ENCODE measurements around the gene CTNNA3.
"Not testable (repeated sequence)": the region's sequence is repeated elsewhere in the genome, so short reads cannot be mapped to it uniquely, and the experiment has no call there.

Gene CTNNA3

GRCh38 chr10:67696029-67696428, at the start of gene CTNNA3:
TSS of gene CTNNA3 (minus strand) at chr10:67696195.
- Mint-ChIP-seq H3K27ac (no peak within 1 kb of the TSS), H3K4me1 (ENCODE audit: low read depth) (peaks cover 2% of the 10 kb centered on the region), H3K4me3 (no peak within 1 kb of the TSS), H3K9me3 (ENCODE audit: low read depth) (no peaks in the 10 kb centered on the region), H3K27me3 (peaks cover 14% of the 10 kb centered on the region), H3K36me3 (no peaks in the 10 kb centered on the region)

- H3K27me3 Mint-ChIP-seq: peaks cover 3% of the 10 kb centered on the region
- H3K4me1 Mint-ChIP-seq (ENCODE audit: low read depth): peaks cover 2% of the 10 kb centered on the region
- no peak overlapping the region for H3K27ac Mint-ChIP-seq
- H3K36me3 Mint-ChIP-seq: peaks cover 5% of the 10 kb centered on the region
- no peaks in the 10 kb centered on the region for H3K9me3 Mint-ChIP-seq (ENCODE audit: low read depth)
- H3K4me3 Mint-ChIP-seq: no peak overlapping the region
These were observed 39.4 kb upstream of the CTNNA3 start for GRCh38 chr10:67735430-67735829.

GRCh38 chr10:67733511-67733910, 37.5 kb upstream of the CTNNA3 start:
- Mint-ChIP-seq H3K36me3 (peaks cover 4% of the 10 kb centered on the region), H3K9me3 (ENCODE audit: low read depth) (no peaks in the 10 kb centered on the region), H3K4me1 (ENCODE audit: low read depth) (peaks cover 2% of the 10 kb centered on the region), H3K27ac (no peak overlapping the region), H3K4me3 (no peak overlapping the region), H3K27me3 (peaks cover 5% of the 10 kb centered on the region)

GRCh38 chr10:67725567-67725966, 29.6 kb upstream of the CTNNA3 start:
- Mint-ChIP-seq H3K4me3 (no peak overlapping the region), H3K9me3 (ENCODE audit: low read depth) (no peaks in the 10 kb centered on the region), H3K4me1 (ENCODE audit: low read depth) (no peaks in the 10 kb centered on the region), H3K27me3 (peaks cover 3% of the 10 kb centered on the region), H3K36me3 (peaks cover 2% of the 10 kb centered on the region), H3K27ac (no peak overlapping the region)

- Mint-ChIP-seq H3K9me3 (ENCODE audit: low read depth) (no peaks in the 10 kb centered on the region), H3K36me3 (no peaks in the 10 kb centered on the region), H3K27ac (no peak overlapping the region), H3K27me3 (no peaks in the 10 kb centered on the region), H3K4me3 (no peak overlapping the region), H3K4me1 (ENCODE audit: low read depth) (no peaks in the 10 kb centered on the region)
These were observed 27.6 kb upstream of the CTNNA3 start for GRCh38 chr10:67723601-67724000.

GRCh38 chr10:67722113-67722512, 26.1 kb upstream of the CTNNA3 start:
- Mint-ChIP-seq H3K36me3 (no peaks in the 10 kb centered on the region), H3K4me1 (ENCODE audit: low read depth) (no peaks in the 10 kb centered on the region), H3K27ac (no peak overlapping the region), H3K9me3 (ENCODE audit: low read depth) (no peaks in the 10 kb centered on the region), H3K4me3 (no peak overlapping the region), H3K27me3 (no peaks in the 10 kb centered on the region)

GRCh38 chr10:67716455-67716854, 20.5 kb upstream of the CTNNA3 start:
- H3K27ac Mint-ChIP-seq; H3K4me1 Mint-ChIP-seq (ENCODE audit: low read depth); H3K36me3 Mint-ChIP-seq; H3K9me3 Mint-ChIP-seq (ENCODE audit: low read depth); H3K4me3 Mint-ChIP-seq; H3K27me3 Mint-ChIP-seq: not testable (repeated sequence)

GRCh38 chr10:67705921-67706320, 9.9 kb upstream of the CTNNA3 start:
- Mint-ChIP-seq H3K9me3 (ENCODE audit: low read depth) (no peaks in the 10 kb centered on the region), H3K27ac (no peak overlapping the region), H3K4me3 (no peak overlapping the region), H3K27me3 (no peaks in the 10 kb centered on the region), H3K4me1 (ENCODE audit: low read depth) (no peaks in the 10 kb centered on the region), H3K36me3 (no peaks in the 10 kb centered on the region)

- not testable (repeated sequence) for H3K27ac Mint-ChIP-seq; H3K36me3 Mint-ChIP-seq; H3K4me1 Mint-ChIP-seq (ENCODE audit: low read depth); H3K4me3 Mint-ChIP-seq; H3K9me3 Mint-ChIP-seq (ENCODE audit: low read depth)
- peaks cover 14% of the 10 kb centered on the region for H3K27me3 Mint-ChIP-seq
These were observed 3.7 kb upstream of the CTNNA3 start for GRCh38 chr10:67699613-67700270.

- no peak overlapping the region for H3K27ac Mint-ChIP-seq
- H3K4me3 Mint-ChIP-seq: no peak overlapping the region
- H3K4me1 Mint-ChIP-seq (ENCODE audit: low read depth): peaks cover 2% of the 10 kb centered on the region
- H3K36me3 Mint-ChIP-seq: no peaks in the 10 kb centered on the region
- no peaks in the 10 kb centered on the region for H3K9me3 Mint-ChIP-seq (ENCODE audit: low read depth)
- H3K27me3 Mint-ChIP-seq: peaks cover 14% of the 10 kb centered on the region
These were observed 2.2 kb upstream of the CTNNA3 start for GRCh38 chr10:67698164-67698563.

- Mint-ChIP-seq H3K27me3 (peaks cover 14% of the 10 kb centered on the region), H3K4me1 (ENCODE audit: low read depth) (peaks cover 2% of the 10 kb centered on the region), H3K4me3 (no peak overlapping the region), H3K36me3 (no peaks in the 10 kb centered on the region), H3K27ac (no peak overlapping the region), H3K9me3 (ENCODE audit: low read depth) (no peaks in the 10 kb centered on the region)
These were observed 1.7 kb upstream of the CTNNA3 start for GRCh38 chr10:67697724-67698131.

GRCh38 chr10:67696679-67697078, 684 bp upstream of the CTNNA3 start:
- peaks cover 14% of the 10 kb centered on the region for H3K27me3 Mint-ChIP-seq
- H3K4me1 Mint-ChIP-seq (ENCODE audit: low read depth): peaks cover 2% of the 10 kb centered on the region

GRCh38 chr10:67695555-67695954, 440 bp downstream of the CTNNA3 start:
- Mint-ChIP-seq H3K9me3 (ENCODE audit: low read depth) (no peaks in the 10 kb centered on the region), H3K36me3 (no peaks in the 10 kb centered on the region), H3K27me3 (peaks cover 14% of the 10 kb centered on the region), H3K4me3 (no peak overlapping the region), H3K27ac (no peak overlapping the region), H3K4me1 (ENCODE audit: low read depth) (peaks cover 2% of the 10 kb centered on the region)

More at GRCh38 chr10:67696679-67697078, 684 bp upstream of the CTNNA3 start:
- Mint-ChIP-seq H3K4me3 (no peak overlapping the region), H3K27ac (no peak overlapping the region), H3K9me3 (ENCODE audit: low read depth) (no peaks in the 10 kb centered on the region), H3K36me3 (no peaks in the 10 kb centered on the region)

GRCh38 chr10:67691861-67692260, 4.1 kb downstream of the CTNNA3 start:
- H3K9me3 Mint-ChIP-seq (ENCODE audit: low read depth); H3K4me3 Mint-ChIP-seq; H3K4me1 Mint-ChIP-seq (ENCODE audit: low read depth); H3K27ac Mint-ChIP-seq; H3K36me3 Mint-ChIP-seq: not testable (repeated sequence)
- peaks cover 14% of the 10 kb centered on the region for H3K27me3 Mint-ChIP-seq

GRCh38 chr10:67690540-67690939, 5.5 kb downstream of the CTNNA3 start:
- not testable (repeated sequence) for H3K9me3 Mint-ChIP-seq (ENCODE audit: low read depth); H3K27ac Mint-ChIP-seq; H3K4me3 Mint-ChIP-seq; H3K4me1 Mint-ChIP-seq (ENCODE audit: low read depth); H3K27me3 Mint-ChIP-seq; H3K36me3 Mint-ChIP-seq

GRCh38 chr10:67684140-67684539, 11.9 kb downstream of the CTNNA3 start:
- not testable (repeated sequence) for H3K36me3 Mint-ChIP-seq; H3K27ac Mint-ChIP-seq; H3K4me1 Mint-ChIP-seq (ENCODE audit: low read depth); H3K4me3 Mint-ChIP-seq; H3K27me3 Mint-ChIP-seq
- H3K9me3 Mint-ChIP-seq (ENCODE audit: low read depth): peaks cover 21% of the 10 kb centered on the region
